Activated naive CD8-positive, alpha-beta T cell treated with anti-CD3 and anti-CD28 coated beads, Interleukin-2, amount 50 U/mL, for 16 hours (primary cell): ENCODE measurements around the gene YARS2.
"Not testable (repeated sequence)": the region's sequence is repeated elsewhere in the genome, so short reads cannot be mapped to it uniquely, and the experiment has no call there.

Experiments used
- DNase-seq: peaks from one replicate; pipeline ENCODE4 v3.0.0-alpha.2; 2020; ENCODE audit warnings: low read depth, low spot score

The YARS2 gene

DNA sequence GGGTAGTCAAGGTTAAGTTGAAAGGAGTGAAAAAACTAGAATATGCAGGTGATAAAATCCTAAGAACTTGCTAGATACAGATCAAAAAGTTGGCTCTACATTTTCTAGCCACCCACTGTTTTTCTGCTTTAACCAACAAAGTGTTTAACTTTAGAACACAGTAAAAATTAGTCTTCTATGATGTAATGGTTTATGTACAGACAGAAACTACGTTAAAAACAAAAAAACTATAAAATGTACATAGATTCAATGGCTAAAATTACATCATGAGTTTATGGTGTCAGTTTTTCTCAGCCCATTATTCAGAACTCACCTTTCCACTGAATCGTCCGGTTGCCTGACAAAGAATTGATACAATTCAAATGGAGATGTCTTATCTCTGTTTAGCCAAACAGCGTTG, 2.1 kb downstream of the YARS2 start:
- no peak for DNase-seq

DNA sequence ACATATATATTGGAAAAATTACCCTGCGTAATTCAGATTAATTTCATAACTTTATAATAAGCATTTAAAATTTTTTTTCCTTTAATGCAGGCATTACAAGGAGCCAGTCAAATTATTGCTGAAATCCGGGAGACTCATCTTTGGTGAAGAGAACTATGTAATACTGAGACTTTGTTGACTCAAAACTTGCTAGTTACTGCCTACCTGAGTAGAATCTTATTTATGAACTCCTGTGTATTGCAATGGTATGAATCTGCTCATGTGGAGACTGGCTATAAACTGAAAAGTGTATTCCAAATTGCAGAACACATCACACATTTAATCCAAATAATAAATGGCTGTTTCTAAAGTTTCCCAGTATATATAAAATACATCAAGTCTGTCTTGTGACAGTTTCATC, 12.4 kb downstream of the YARS2 start:
- DNase-seq, result no peak

DNA sequence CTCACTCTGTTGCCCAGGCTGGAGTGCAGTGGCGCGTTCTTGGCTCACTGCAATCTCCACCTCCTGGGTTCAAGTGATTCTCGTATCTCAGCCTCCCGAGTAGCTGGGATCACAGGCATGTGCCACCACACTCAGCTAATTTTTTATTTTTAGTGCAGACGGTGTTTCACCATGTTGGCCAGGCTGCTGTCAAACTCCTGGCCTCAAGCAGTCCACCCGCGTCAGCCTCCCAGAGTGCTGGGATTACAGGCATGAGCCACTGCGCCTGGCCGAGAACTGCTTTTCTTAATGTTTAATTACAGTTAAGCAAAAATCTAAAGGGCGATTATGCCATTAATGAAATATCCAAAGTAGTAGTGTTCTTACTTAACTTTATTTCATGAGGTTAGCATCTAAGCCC, 13.6 kb downstream of the YARS2 start:
- DNase-seq, result no peak

DNA sequence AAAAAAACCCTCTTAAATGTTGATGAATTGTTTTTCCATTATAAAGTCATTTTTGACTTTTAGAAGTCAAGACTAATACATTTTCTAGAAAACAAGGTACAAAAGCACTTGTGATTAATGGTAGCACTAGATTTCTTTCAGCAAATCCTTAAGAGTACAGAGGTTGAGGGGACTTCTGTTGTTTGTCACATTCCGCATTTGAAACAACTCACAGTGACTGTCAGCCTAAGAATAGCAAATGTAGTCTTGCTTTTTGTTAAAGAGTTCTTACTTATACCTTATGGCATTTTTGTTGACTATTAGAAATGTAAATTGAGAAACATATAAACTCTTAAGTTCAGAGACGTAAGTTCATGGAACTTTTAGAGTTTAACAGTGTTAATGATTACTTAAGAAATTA, 16.4 kb downstream of the YARS2 start:
- DNase-seq, result no peak

DNA sequence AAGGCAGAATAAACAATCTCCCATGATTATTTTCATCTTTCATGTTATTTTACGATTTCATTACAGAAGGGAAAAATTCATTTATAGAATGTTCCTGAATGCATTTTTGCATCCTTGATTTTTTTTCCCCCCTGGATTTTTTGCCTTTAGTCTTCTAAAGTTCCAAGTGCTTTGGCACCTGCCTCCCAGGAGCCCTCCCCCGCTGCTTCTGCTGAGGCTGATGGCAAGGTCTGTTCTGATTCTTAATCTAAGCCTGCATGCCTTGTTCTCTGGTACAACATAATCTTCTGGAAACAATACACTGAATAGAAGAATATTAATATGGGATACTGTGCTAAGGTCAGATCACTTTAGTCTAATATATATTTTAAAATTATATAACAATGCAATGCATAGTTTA, 18.0 kb downstream of the YARS2 start:
- DNase-seq, result no peak

DNA sequence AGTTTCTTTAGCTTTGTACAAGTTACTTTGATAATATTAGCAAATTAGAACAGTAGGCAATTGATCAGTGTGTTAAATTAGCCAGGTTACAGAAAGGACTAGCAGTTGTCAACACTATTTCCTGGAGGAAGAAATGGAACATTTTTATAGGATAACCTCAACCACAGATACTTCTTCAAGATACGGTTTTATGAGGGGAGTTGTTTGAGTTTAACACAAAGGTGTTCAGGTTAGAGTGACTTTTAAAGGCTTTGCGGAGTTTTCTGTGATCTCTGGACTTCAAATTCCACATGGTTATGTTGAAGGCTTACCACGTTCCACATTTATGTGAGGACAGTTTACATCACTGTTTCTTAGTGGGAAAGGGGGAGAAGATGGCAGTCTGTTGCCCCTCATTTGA, 19.3 kb downstream of the YARS2 start:
- DNase-seq, result no peak

DNA sequence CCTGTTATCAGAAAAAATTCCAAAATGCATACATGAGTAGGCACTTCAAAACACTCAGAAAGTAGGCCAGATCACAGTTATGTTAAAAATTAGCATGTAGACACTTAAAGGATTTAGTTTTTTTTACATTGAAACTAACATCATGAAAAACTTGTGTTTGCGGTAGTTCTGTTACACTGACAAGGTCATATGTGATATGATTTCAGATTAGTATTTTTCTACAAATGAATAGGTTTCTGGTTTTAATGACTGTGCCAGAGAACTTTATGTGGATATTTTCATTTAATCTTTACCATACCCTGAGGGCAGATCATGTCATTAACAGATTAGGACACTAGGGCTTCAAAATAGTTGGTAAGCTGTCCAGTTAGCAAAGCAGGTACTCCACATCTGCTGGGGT, 20.7 kb downstream of the YARS2 start:
- DNase-seq, result no peak

DNA sequence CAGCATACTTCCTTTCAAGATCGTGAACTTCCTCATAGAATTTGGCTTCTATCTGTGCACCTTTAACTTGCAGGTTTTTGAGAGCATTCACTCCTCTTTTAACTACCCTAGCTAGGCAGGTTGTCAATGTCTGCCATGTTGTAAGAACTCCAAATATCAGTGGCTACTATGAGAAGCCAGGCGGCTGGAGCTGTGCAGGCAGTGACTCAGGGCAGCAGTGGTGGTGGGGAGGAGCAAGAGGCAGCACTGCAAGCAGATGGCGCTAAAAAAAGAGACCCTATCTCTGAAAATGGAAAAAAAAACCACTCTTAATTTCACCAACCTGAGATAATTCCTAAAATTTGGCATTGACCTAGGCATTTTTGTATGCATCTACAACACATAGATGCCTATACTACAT, 28.5 kb downstream of the YARS2 start:
- no peak for DNase-seq

DNA sequence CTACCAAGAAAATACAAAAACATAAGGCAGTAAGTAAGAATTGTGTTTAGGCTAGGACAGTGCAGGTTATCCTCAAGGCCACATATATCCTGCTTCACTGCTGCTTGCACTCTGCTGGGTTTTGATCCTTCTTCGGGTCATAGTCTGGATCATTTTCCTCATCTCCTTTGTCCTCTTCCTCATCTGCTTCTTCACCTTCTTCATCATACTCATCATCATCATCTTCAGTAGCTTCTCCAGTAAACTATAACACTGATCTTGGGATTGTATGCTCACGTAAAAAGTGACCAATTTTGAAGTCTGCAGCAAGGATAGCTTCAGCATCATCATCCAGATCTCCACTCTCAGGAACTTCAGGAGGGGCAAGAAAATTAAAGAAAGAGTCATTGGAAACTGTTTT, 29.4 kb downstream of the YARS2 start:
- no peak for DNase-seq

DNA sequence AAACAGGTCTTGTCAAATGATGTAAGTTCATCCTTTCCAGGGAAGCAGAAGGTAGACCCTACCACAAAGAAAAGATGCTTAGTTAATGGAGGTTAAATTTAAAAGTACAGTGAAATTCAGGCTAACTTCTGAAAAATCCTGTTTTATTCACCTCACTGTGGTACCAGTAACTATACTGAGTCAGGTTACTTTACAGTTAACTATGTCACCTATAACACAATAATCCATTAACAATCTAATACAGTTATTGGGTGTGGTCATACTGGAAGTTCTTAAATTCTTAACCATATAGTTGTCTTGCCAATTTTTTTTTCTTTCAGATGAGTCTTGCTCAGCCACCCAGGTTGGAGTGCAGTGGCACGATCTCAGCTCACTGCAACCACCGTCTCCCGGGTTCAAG, 30.4 kb downstream of the YARS2 start:
- DNase-seq, result not testable (repeated sequence)

DNA sequence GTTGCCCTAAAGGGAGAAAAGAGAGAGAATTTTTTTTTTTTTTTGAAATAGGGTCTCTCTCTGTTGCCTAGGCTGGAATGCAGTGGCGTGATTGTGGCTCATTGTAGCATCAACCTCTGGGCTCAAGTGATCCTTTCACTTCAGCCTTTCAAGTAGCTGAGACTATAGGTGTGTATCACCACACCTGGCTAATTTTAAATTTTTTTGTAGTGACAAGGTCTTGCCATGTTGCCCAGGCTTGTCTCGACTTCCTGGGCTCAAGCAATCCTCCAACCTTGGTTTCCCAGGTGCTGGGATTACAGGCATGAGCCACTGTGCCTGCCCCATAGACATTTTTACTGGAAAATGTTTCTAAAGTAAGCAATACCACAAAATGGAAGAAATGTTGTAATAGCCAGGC, 36.8 kb downstream of the YARS2 start:
- no peak for DNase-seq

DNA sequence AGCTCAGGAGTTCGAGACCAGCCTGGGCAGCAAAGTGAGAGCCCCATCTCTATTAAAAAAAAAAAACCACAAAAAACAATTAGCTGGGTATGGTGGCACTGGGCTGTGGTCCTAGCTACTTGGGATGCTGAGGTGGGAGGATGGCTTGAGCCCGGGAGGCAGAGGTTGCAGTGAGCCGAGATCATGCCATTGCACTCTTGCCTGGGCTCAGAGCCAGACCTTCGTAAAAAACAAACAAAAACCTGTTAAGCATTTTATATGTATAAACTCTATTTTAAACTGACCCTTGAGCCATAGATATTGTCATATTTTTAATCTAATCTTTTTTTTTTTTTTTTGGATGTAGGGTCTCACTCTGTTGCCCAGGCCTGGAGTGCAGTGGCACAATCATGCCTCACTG, 40.9 kb downstream of the YARS2 start:
- no peak for DNase-seq

DNA sequence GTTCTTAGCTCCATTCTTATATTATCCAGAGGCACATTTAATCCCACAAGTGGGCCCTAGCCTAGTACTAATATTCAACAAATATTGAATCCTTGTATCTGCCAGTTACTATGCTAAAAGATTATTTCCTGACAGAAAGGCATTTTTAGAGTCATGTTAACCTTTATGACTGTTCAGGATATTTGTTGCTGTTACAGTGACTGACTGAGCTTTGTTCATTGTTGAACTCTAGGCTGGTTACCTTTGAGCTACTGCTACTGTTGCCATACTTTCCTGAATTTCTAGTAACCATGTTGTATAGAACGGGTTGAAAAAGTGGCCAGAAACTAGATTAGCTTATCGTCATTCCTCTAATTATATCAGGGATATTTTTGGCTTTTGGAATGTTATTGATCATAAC, 46.8 kb downstream of the YARS2 start:
- no peak for DNase-seq

DNA sequence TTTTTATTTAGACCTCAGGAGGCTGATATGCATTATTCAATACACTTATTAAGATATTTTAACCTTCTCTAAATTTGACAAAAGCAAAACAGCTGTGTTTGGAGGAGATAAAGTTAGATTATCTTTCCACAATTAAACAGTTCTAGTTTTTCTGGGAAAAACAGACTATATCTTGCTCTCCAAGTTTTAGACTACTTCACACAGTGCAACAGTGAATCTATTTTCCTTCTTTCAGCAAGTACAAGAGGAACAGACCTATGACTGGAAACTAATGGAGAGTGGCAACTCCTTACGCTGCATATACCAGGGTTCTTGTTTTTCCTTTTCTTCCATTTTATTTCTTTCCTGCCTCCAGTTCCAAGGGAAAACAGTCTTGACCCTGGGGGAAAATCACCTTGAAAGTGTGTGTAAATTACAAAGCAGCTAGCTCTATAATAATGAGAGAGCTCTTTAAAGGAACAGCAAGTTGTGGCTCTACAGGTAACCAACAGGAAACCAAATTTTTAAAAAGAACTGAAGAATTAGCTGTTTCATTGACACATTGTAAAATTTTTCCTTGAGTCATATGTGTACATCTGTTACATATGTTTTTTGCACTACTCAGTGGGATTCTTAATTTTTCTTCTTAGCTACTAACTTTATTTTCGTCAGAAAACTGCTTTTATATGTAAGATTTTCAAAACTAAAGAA, 49.2 kb downstream of the YARS2 start:
- DNase-seq, result no peak

DNA sequence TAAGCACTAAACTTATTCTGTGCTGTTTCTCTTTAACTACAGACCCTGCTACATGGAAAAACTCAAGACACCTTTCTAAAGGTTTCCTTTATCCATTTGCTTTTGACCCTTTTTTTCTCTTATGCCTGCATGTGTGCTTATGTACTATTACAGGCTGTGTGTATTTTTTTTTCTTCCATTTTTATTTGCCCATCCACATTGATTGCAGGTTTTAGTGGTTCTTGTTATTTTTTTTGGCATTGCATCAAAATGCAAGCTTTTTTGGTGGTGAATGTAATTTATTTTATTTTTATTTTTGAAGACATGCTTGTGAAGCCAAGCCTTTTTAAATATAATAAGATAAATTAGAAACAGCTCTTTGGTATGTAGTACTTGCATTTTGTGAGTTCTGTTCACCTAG, 49.9 kb downstream of the YARS2 start:
- DNase-seq, result no peak

DNA sequence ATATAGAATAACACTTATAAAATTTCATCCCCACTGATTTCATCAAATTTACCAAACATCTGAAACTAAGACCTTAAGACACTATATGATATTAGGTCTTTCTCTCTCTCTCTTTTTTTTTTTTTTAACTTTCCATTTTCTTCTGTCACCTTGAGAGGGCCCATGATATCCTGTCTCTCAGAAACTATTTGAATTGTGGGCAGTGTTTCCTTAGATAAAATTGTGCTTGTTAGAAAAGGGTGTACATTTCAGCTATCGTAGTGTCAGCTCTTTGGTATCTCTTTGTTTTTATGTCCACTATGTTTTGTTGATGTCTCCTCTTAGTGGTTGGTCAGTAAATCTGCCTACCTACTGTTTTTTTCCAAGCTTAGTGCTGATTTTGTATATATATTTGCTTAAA, 52.8 kb downstream of the YARS2 start:
- no peak for DNase-seq

DNA sequence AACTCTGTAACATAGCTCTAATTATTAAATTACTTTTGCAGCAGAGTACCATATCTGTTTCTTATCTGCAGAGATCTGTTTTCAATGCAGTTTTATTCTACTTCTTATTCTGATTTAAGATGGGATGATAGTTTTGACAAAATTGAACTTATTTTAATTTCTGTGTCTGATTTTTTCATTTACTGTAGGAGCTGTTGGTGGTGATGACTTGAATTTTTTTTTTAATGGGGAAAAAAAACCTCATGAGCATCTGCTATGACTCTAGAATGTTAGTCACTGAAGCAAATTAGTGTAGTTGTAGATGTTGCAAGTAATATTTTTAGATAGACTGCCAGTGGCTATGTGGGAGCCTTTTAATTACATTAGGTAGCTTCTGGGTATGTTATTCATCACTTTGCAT, 53.2 kb downstream of the YARS2 start:
- no peak for DNase-seq

DNA sequence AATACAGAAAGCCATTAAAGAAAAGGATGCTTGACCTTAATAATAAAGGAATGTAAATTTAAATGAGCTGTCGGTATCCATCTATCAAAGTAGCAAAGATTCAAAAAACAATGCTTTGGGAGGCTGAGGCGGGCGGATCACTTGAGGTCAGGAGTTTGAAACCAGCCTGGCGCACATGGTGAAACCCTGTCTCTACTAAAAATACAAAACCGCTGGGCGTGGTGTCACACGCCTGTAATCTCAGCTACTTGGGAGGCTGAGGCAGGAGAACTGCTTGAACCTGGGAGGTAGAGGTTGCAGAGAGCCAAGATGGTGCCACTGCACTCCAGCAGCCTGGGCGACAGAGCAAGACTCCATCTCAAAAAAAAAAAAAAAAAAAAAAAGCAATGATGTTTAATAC, 56.3 kb downstream of the YARS2 start:
- DNase-seq, result not testable (repeated sequence)

DNA sequence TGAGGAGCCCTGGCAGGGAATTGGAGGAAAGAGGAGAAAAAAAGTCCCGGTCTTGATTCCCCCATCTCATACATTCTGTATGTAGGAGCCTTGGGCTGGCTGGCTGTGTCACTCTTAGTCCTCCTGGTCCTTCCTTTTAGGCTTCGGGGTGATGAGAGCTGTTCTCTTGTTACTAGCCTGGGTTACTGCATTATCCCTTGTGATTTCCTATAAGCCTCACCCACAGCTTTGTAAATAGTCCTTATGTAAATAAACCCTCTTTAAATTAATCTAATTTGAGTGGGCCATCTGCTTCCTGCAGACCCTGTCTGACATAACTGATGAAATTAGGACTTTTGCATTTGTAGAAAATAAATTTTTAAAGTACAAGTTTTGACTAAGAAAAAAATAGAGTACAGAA, 57.4 kb downstream of the YARS2 start:
- no peak for DNase-seq

DNA sequence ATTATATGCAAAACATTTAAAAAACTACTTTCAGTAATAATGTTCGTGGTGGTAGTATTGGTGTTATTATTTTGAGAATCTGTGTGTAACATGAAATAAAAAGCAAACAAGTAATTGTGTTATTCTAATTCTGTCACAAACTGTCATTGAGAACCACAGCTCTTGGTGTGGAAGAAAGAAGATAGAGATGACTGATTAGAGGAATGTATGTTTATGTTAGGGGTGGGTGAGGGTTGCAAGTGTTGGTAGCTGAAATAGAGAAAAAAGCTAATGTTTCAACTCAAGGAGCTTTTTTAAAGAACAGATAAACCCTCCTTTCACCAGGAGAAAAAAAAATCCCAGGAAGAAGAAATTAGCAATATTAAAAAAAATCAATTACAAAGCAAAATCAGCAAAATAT, 58.3 kb downstream of the YARS2 start:
- DNase-seq, result no peak
